Ectodermal cell (in vitro differentiated cells): Measurements from ENCODE around the gene GUCA2A.

Experiments used
- H3K27ac ChIP-seq: 2 replicates; pipeline ENCODE4 v1.7.0; 2013; ENCODE audit warnings: mild to moderate bottlenecking, low read depth, low read length; ENCODE audit not compliant: insufficient read depth, poor library complexity, severe bottlenecking
- H3K27me3 ChIP-seq: 2 replicates; pipeline ENCODE4 v1.7.0; 2013; ENCODE audit warnings: mild to moderate bottlenecking, low read length; ENCODE audit not compliant: insufficient read depth, control insufficient read depth, poor library complexity, severe bottlenecking
- H3K36me3 ChIP-seq: one replicate; pipeline ENCODE4 v1.7.0; 2013; ENCODE audit warnings: low read length; ENCODE audit not compliant: control insufficient read depth, insufficient read depth
- H3K4me1 ChIP-seq: one replicate; pipeline ENCODE4 v1.7.0; 2013; ENCODE audit warnings: low read length; ENCODE audit not compliant: control insufficient read depth, insufficient read depth
- H3K4me3 ChIP-seq: 2 replicates; pipeline ENCODE4 v1.7.0; 2013; ENCODE audit warnings: low read depth, low read length, control low read depth; ENCODE audit not compliant: insufficient read depth
- H3K9me3 ChIP-seq: 2 replicates; pipeline ENCODE4 v1.7.0; 2013; ENCODE audit warnings: mild to moderate bottlenecking, low read length, moderate library complexity; ENCODE audit not compliant: control insufficient read depth
- WGBS, 2 experiments: methylation state at CpG; one replicate each; pipeline ENCODE4 v1.1.7; 2013; ENCODE audit warnings: missing lambda C conversion rate in 2 of 2; 5-methylcytosine and 5-hydroxymethylcytosine counted together

GUCA2A gene

DNA sequence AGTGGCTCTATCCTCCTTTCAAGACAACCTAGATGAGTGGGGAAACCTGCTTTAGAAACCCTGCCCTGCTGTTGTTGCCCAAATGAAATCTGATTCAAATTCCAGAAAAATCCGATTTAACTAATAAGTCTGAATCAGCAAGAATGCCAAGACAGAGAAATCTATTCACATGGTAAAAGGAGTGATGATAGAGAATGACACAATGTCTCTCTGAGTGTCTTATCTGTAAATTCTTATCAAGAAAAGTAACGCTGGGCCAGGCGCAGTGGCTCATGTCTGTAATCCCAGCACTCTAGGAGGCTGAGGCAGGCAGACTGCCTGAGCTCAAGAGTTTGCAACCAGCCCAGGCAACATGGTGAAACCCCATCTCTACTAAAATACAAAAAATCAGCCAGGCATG is 13.7 kb upstream of the GUCA2A start:
- 93 to 94% methylated on average over 3 of the region's 3 CpGs for WGBS, 2 experiments
- Histone ChIP-seq H3K27ac (no peak overlapping the region), H3K27me3 (no peaks in the 10 kb centered on the region), H3K36me3 (peaks cover 11% of the 10 kb centered on the region), H3K4me3 (no peak overlapping the region), H3K4me1 (no peaks in the 10 kb centered on the region), H3K9me3 (no peaks in the 10 kb centered on the region)

DNA sequence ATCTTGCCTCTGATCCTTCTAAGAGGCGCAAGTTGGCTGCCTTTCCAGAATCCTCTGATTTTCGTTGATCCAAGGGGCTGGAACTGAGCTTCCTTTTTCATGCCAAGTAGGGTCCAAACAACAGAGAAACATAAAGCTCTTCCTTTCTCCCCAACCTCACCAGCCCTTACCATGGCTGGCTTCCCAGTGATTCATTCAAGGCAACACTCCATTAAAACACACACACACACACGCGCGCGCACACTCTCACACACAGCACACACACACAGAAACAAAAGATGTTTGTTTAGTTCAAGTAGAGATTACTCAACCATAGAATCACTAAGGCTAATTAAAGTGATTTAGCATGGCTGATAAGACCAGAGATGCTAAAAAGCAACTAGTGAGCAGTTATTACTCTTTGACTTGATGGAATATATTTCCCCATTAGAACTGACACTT is 13.0 kb upstream of the GUCA2A start:
- H3K27ac ChIP-seq, result no peak overlapping the region

DNA sequence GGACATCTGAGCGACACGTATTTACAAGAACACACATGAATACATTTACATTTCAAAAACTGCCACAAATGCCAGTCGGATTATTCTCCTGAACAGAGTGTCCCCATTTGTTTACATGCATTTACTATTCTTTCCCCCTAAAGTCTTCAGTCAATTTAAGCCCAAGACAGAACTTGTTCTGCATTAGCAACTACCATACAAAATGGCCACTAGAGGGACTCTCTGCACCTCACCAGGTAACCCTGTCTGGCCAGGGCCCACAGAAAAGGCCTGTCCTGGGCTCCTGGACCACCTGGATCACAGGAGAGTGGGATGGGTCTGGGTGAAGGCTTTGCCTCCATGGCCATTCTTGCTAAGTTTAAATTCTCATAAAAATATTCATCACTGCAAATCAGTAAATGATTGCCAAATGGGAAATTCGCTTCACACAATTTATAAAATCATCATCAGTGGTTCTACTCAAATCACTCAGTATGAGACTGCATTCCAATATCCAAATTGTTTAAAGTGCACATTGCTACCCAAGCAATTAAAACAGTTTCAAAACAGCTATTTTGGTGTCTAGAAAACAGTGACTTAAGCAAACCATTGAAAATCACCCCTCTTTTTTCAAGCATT is 12.5 kb upstream of the GUCA2A start:
- H3K4me3 ChIP-seq, result no peak overlapping the region
- WGBS, 2 experiments, result 82 to 84% methylated on average over 4 of the region's 4 CpGs
- H3K27ac ChIP-seq, result no peak overlapping the region
- H3K4me1 ChIP-seq, result no peaks in the 10 kb centered on the region
- H3K27me3 ChIP-seq, result no peaks in the 10 kb centered on the region
- peaks cover 11% of the 10 kb centered on the region for H3K36me3 ChIP-seq
- no peaks in the 10 kb centered on the region for H3K9me3 ChIP-seq

More for the DNA sequence above, 13.0 kb upstream of the GUCA2A start:
- H3K4me1 ChIP-seq, result no peaks in the 10 kb centered on the region
- peaks cover 11% of the 10 kb centered on the region for H3K36me3 ChIP-seq
- WGBS, 2 experiments, result 76 to 96% methylated on average over 3 to 6 of the region's 6 CpGs
- no peak overlapping the region for H3K4me3 ChIP-seq
- H3K27me3 ChIP-seq, result no peaks in the 10 kb centered on the region
- no peaks in the 10 kb centered on the region for H3K9me3 ChIP-seq

DNA sequence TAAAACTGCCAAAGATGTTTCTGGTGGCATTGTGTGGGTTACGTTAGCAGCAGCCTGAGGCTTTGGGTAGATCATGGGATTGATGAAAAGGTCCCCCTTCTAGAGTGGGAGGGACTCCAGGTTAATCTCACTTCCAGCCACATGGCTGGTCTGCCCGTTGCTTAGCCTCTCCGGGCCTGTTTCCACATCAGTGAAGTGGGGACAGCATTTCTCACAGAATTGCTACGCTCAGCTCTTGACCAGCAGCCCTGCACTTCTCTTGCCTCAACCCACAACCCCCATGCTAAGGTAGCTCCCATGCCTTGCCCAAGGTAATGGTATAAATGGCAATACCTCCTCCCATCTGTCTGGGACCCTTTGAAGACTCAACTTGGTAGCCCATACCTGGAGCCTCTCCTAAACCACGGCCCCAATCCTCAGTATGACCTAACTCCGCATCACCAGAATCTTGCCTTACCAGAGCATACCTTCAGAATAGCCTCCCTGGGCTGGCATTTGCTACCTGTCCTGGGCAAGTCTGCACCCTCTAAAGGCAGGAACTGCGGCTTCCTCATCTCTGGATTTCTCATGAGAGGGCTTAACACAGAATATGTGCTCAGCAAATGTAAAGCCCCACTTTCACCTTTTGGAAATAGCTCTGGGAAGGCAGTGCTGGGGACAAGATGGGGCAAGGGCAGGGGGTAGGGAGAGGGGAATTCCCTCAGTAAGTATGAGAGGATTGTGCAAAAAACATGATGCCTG is 10.9 kb upstream of the GUCA2A start:
- Histone ChIP-seq H3K9me3 (no peaks in the 10 kb centered on the region), H3K36me3 (peaks cover 11% of the 10 kb centered on the region), H3K27ac (no peak overlapping the region), H3K27me3 (no peaks in the 10 kb centered on the region), H3K4me1 (no peaks in the 10 kb centered on the region), H3K4me3 (no peak overlapping the region)
- 94 to 96% methylated on average over 7 of the region's 7 CpGs for WGBS, 2 experiments

DNA sequence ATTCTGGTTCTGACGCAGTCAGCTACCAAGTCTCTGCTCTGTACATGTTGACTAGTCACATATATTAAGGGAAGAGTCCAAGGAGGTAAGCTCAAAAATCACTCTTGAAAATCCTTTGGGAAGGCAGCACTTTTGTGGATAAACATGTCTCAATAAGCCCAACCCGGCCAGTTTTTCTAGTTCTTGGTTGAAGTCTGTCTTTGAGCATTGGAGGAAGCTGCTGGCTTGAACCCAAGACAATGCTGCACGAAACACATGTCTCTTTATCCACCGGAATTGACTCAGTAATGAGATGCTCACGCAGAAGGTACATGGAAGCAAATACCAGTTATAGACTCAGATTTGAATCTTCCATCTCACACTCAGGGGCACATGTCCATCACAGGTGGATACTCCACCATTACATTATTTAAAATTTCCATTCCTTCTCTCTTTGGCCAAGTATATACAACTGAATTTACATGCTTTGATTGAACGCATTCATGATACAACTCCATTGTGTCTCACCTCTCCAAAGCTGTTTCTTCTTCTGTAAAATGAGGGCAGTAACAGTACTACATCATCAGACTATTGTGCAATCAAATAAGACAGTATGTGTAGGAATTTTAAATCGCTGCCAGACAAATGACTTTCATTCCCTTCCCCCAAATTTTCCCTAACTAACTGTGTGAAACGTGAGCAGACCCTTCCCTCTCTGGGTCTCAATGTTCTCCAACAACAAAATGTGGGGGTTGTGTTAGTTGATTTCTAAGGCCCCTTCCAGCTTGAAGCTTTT is 9.6 kb upstream of the GUCA2A start:
- Histone ChIP-seq H3K4me3 (no peak overlapping the region), H3K36me3 (no peaks in the 10 kb centered on the region), H3K27me3 (no peaks in the 10 kb centered on the region), H3K9me3 (no peaks in the 10 kb centered on the region), H3K27ac (no peak overlapping the region), H3K4me1 (no peaks in the 10 kb centered on the region)
- WGBS, 2 experiments, result 93 to 94% methylated on average over 6 to 7 of the region's 8 CpGs

DNA sequence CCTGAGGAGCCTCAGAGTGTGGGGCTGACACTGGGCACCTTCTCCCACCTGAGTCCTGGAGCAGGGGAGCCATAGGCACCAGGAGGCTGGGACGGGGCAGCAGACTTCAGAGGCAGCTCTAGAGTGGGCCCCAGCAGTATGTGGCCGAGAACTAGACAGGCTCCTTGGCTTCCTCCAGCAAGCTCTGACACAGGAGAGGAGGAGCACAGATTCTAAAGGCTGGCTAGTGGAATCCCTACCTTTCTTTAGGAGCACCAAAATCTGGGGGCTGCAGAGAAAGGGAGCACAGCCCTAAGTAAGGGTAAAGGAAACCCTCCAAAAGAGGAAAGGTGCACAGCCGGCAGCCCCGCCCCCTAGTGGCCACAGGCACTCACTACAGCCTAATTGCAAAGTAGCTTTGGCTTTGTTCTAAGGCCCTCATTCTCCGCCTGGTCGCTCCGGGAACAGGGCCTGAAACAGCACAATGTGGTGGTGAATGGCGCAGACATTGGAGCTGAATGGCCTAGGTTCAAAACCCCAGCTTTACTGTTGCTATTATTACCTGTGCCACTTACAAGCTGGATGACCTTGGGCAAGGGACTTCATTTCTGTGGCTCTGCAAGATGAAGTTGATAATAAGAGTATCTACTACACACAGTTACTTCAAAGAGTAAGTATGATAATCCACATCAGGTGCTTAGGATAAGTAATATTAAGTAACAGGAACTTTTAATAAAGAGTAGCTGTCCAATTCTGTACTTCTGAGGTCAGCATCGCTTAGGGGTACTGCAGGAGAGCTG is 8.8 kb upstream of the GUCA2A start:
- 48 to 50% methylated on average over 9 of the region's 9 CpGs for WGBS, 2 experiments
- Histone ChIP-seq H3K27me3 (no peaks in the 10 kb centered on the region), H3K36me3 (no peaks in the 10 kb centered on the region), H3K4me3 (no peak overlapping the region), H3K27ac (no peak overlapping the region), H3K9me3 (no peaks in the 10 kb centered on the region), H3K4me1 (no peaks in the 10 kb centered on the region)

DNA sequence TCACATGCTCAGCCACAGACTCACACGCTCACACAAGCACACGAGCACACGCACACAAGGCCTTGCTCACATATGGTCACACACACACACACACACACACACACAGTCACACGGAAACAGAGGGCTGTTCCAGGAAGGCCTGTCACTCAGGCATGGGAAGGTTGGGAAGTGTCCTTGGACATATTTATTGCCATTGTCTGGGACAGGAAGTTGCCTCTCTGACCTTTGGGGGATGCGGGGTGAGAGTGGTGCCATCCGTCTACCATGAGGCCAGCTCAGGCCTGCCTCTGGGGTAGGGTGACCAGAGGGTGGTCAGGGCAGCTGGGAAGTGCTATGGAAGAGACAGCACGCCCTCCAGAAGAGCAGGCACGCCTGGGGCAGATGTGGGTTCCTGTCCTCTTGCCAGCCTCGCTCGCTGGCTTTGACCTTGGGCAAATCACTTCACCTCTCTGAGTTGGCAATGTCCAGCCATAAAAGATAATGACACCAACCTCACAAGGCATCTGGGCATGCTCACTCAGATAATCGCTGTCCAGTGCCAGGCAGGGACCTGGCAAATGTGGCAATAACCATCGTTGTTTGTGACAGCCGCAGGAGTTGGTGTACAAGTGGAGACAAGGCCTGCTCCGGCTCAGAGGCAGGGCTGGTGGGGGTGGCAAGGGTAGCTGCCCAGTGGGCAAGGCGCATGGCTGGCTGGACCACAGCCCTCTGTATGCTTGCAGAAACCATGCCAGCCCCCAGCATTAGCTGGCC is 8.0 kb upstream of the GUCA2A start:
- Histone ChIP-seq H3K4me3 (no peak overlapping the region), H3K36me3 (no peaks in the 10 kb centered on the region), H3K27me3 (no peaks in the 10 kb centered on the region), H3K9me3 (no peaks in the 10 kb centered on the region), H3K27ac (no peak overlapping the region), H3K4me1 (no peaks in the 10 kb centered on the region)
- 89 to 92% methylated on average over 15 of the region's 15 CpGs for WGBS, 2 experiments

DNA sequence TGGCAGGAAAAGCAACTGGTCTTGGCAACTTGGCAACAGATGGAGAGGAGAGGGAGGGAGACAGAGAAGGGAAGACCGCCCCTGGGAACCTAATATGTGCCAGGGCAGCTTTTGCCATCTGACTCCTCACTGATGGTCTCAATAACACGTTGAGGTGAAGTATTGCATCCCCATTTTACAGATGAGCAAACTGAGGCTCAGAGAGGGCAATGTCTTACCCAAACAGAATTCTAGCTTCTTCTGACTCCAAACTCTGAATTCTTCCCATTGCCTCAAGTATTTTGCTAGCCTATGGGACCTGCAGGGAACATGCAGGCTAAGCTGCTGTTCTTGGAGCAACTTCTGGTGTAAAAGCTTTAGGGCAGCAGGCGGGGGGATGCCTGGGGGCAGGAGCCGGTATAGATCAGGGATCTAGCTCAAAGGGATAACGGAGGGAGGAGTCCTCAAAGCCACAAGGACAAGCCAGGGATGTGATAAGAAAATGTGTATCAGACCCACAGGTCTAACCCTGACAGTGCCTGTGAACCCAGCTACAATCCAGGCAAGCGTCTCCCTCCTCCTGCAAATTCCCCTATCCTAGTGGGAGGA is 7.2 kb upstream of the GUCA2A start:
- no peaks in the 10 kb centered on the region for H3K36me3 ChIP-seq
- no peaks in the 10 kb centered on the region for H3K27me3 ChIP-seq
- H3K4me3 ChIP-seq, result no peak overlapping the region
- no peaks in the 10 kb centered on the region for H3K9me3 ChIP-seq
- no peaks in the 10 kb centered on the region for H3K4me1 ChIP-seq
- no peak overlapping the region for H3K27ac ChIP-seq
- WGBS, 2 experiments, result 87% methylated on average over 6 of the region's 6 CpGs
